IPS-NIHi11 (cell line): Measurements from ENCODE around the gene CYP2U1.
"Not testable (repeated sequence)": the region's sequence is repeated elsewhere in the genome, so short reads cannot be mapped to it uniquely, and the experiment has no call there.

Experiments
- DNase-seq: peaks from one replicate; pipeline ENCODE4 v3.0.0; 2012; ENCODE audit warnings: mixed read lengths, low spot score

Gene CYP2U1

GRCh38 chr4:107922486-107923473 is 8.6 kb upstream of the CYP2U1 start:
- DNase-seq = no peak

DNA sequence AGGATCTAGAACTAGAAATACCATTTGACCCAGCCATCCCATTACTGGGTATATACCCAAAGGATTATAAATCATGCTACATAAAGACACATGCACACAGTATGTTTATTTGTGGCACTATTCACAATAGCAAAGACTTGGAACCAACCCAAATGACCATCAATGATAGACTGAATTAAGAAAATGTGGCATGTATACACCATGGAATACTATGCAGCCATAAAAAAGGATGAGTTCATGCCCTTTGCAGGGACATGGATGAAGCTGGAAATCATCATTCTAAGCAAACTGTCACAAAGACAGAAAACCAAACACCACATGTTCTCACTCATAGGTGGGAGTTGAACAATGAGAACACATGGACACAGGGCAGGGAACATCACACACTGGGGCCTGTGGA is 5.6 kb upstream of the CYP2U1 start:
- DNase-seq = not testable (repeated sequence)

DNA sequence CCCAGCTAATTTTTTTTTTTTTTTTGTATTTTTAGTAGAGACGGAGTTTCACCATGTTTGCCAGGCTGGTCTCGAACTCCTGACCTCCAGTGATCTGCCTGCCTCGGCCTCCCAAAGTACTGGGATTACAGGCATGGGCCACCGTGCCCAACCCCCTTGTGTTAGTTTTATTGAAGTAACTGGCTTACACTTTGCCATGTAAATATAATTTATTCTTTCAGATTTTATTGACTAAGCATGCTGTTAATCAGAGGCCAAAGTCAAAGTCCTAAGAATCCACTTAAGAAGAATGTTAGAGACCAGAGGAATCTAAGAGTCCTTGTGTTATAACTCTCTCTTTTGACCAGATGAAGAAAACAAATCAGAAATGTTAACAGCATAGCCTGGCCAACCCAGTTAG is 4.5 kb upstream of the CYP2U1 start:
- DNase-seq = not testable (repeated sequence)

- DNase-seq = peak; percentile 10
Observed at GRCh38 chr4:107931775-107932321, 499 bp downstream of the CYP2U1 start.

- no peak for DNase-seq
Observed at GRCh38 chr4:107935246-107935645, 3.9 kb downstream of the CYP2U1 start.

- DNase-seq = no peak
Observed at GRCh38 chr4:107937040-107937439, 5.7 kb downstream of the CYP2U1 start.

GRCh38 chr4:107939307-107939706 is 8.0 kb downstream of the CYP2U1 start:
- no peak for DNase-seq

DNA sequence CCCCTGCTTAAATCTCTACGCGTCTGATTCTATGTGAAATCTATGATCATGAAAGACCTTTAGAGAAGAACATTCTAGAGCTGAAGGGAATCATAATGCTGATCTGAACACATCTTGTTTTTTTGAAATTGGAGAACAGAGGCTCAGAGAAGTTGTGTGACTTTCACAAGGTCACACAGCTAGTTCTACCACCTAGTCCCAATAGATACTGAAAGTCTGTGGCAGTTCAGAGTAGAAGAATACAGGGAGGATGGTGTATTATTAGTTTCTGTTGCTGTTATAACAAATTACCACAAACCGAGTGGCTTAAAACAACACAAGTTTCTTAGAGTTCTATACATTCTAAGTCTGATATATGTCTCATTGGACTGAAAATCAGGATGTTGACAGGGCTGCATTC is 14.5 kb downstream of the CYP2U1 start:
- no peak for DNase-seq

- no peak for DNase-seq
Observed at GRCh38 chr4:107950746-107951540, 19.6 kb downstream of the CYP2U1 start.

DNA sequence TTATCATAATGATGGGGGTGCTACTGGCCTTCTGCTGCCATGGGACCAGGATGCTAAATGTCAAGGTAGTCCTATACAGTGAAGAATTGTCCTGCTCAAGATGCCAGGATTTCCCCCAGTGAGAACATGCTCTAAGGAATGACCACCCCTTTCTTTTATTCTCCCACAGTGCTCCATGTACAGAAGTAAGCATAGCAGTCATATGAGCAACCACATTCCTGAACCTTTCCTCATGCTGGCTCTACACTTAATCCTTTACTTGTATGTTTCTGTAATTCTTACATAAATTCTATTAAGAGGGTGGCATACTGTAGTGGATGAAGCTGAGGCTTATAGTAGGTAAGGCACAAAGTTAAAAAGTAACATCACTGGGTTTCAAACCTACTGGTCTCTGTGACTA is 20.2 kb downstream of the CYP2U1 start:
- DNase-seq = no peak

GRCh38 chr4:107956011-107956410 is 24.7 kb downstream of the CYP2U1 start:
- no peak for DNase-seq

DNA sequence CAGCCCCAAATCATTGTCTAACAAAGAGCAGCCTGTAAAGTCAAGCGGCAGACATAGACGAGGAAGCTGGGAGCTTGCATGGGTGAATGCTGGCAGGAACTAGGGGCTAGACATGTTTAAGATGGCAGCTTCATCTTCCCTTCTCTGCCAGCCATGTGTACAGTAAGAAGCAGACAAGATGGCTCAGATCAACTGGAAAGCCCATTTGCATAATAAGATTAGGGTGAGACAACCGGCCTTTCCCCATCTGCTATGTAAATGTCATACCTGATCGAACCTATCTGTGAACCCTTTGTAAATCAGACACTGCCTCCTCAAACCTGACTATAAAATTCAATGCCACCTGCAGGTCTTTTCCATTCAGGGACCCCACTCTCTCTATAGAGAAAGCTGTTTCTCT is 35.6 kb downstream of the CYP2U1 start:
- no peak for DNase-seq

GRCh38 chr4:107967519-107967918 is 36.2 kb downstream of the CYP2U1 start:
- DNase-seq = not testable (repeated sequence)

GRCh38 chr4:107967921-107968320 is 36.6 kb downstream of the CYP2U1 start:
- DNase-seq = not testable (repeated sequence)

GRCh38 chr4:107970063-107970798 is 38.9 kb downstream of the CYP2U1 start:
- no peak for DNase-seq

GRCh38 chr4:107972605-107973004 is 41.3 kb downstream of the CYP2U1 start:
- DNase-seq = no peak

- DNase-seq = no peak
Observed at GRCh38 chr4:107974523-107974922, 43.2 kb downstream of the CYP2U1 start.

- DNase-seq = no peak
Observed at GRCh38 chr4:107977482-107977881, 46.1 kb downstream of the CYP2U1 start.

GRCh38 chr4:107977966-107978705 is 46.8 kb downstream of the CYP2U1 start:
- DNase-seq = no peak

DNA sequence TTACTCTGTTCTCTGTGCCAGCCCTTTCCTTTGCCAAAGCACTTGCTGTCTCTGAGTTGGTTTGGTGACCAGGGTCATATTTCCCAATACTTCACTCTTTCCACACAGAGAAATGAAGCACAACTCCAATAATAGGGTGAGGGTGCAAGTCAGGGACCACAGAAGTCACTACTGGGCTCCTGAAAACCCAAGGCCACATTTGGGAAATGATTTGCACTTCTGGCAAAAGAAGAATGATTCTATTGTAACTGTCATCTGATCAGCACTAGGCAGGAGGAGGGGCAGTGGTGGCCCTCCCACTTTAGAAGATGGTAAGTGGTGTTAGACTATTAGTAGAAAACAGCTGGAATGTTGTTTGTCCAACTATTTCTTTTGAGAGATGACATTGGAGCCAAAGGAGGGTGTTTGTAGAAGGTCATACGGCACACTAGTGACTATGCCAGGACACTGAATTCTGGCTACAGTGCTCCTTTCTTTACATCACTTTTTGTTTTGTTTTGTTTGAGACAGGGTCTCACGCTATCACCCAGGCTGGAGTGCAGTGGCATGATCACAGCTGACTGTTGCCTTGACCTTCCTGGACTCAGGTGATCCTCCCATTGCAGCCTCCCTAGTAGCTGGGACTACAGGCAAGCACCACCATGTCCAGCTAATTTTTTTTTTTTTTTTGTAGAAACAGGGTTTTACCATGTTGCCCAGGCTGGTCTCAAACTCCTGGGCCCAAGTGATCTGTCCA is 47.5 kb downstream of the CYP2U1 start:
- DNase-seq = no peak
